PC-9 (cell line): Measurements from ENCODE around the gene DCLK2.

Experiments
- CTCF ChIP-seq: fragments of 200-600 bp; sonication (generic); conservative IDR thresholded peaks from 2 replicates; pipeline ENCODE4 v1.6.1; 2017; ENCODE audit warnings: mixed run types, antibody characterized with exemption, mild to moderate bottlenecking, moderate library complexity
- EZH2 ChIP-seq: fragments of 200-600 bp; sonication (generic); IDR thresholded peaks from 2 replicates; pipeline ENCODE4 v1.8.0; 2017; ENCODE audit warnings: antibody characterized with exemption, low read depth

DNA sequence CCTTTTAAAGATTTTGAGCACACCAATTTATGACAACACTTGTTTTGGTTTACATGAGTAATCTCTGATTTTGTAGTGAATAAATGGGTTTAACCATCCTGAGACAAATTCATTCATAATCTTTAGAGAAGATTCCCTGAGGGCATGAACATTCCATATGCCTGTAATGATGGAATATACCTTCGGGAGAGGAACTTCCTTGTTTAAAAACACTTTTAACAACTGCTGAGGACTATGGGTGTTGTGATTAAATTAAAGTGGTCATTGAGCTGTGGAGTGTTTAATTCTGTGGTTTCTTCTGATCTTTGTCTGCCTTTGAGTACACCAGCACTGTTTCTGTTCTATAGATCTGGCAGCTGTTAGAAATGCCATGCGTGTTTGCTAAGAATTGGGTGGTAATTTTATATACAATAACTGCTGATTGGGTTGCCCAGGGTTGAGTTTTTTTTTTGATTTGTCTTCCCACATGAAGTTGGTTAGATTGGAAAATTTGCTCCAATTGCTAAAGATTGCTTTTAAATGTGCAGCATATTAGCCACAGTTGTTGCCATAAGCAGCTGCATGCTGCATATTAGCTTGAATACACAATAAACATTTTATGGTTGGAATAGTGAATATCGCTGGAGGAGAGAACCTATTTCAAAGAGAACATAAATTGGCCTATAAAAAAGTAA lies 86.8 kb downstream of the DCLK2 start:
- TF ChIP-seq CTCF = no peak
- TF ChIP-seq EZH2 = no peak
